ENCODE data around the gene GYG1.

DNA sequence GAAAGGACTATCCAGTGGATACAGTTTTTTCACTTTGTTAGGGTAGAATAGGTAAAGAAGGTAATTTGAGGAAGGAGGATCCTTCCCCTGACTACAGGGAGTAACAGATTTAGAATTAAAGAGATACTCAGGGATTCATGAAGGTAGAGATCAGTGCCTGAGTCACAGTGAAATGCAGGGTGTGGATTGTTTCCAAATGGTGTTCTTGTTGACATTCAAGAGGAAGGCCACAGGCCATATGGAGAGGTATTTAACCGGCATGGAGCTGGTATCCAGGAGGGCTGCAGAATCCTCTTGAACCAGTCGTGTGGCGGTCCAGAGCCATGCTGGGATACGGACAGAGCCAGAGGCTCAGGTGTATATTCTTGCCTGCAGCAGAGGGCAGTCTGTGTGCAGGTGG is 28.2 kb downstream of the GYG1 start:
- TF ChIP-seq, protein P1, sequence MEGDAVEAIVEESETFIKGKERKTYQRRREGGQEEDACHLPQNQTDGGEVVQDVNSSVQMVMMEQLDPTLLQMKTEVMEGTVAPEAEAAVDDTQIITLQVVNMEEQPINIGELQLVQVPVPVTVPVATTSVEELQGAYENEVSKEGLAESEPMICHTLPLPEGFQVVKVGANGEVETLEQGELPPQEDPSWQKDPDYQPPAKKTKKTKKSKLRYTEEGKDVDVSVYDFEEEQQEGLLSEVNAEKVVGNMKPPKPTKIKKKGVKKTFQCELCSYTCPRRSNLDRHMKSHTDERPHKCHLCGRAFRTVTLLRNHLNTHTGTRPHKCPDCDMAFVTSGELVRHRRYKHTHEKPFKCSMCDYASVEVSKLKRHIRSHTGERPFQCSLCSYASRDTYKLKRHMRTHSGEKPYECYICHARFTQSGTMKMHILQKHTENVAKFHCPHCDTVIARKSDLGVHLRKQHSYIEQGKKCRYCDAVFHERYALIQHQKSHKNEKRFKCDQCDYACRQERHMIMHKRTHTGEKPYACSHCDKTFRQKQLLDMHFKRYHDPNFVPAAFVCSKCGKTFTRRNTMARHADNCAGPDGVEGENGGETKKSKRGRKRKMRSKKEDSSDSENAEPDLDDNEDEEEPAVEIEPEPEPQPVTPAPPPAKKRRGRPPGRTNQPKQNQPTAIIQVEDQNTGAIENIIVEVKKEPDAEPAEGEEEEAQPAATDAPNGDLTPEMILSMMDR (IDR thresholded peaks at IDR 0.05): no peak
- TF ChIP-seq EZH2 (IDR thresholded peaks at IDR 0.05; ENCODE audit: borderline replicate concordance, insufficient read depth, low read depth, low read length, poor library complexity, severe bottlenecking): no peak
